GM18517 (cell line): ENCODE data around the gene CLDN10.
A peak's percentile ranks its signal among the peaks of the same experiment; 100 is the strongest.
"Not testable (repeated sequence)": the region's sequence is repeated elsewhere in the genome, so short reads cannot be mapped to it uniquely, and the experiment has no call there.

Experiments
- ATAC-seq: cut with Tn5 transposase; IDR thresholded peaks from one replicate; pipeline ENCODE4 v1.9.1; 2021; ENCODE audit warnings: mild to moderate bottlenecking, moderate library complexity; ENCODE audit not compliant: unreplicated experiment

Gene CLDN10

GRCh38 chr13:95541308-95541707, 11.2 kb upstream of the CLDN10 start:
- no peak for ATAC-seq

- ATAC-seq: no peak
Observed at GRCh38 chr13:95541911-95542474, 10.5 kb upstream of the CLDN10 start.

GRCh38 chr13:95544293-95544692, 8.2 kb upstream of the CLDN10 start:
- ATAC-seq: no peak

GRCh38 chr13:95546919-95547318, 5.6 kb upstream of the CLDN10 start:
- ATAC-seq: no peak

GRCh38 chr13:95547531-95548167, 4.9 kb upstream of the CLDN10 start:
- ATAC-seq: no peak

- no peak for ATAC-seq
Observed at GRCh38 chr13:95552208-95552538, 347 bp upstream of the CLDN10 start.

- ATAC-seq: no peak
Observed at GRCh38 chr13:95553581-95554385, 1.3 kb downstream of the CLDN10 start.

GRCh38 chr13:95557013-95557412, 4.5 kb downstream of the CLDN10 start:
- ATAC-seq: no peak

GRCh38 chr13:95559100-95559499, 6.6 kb downstream of the CLDN10 start:
- no peak for ATAC-seq

GRCh38 chr13:95560387-95560786, 7.9 kb downstream of the CLDN10 start:
- no peak for ATAC-seq

GRCh38 chr13:95564091-95564490, 11.6 kb downstream of the CLDN10 start:
- ATAC-seq: no peak

- no peak for ATAC-seq
Observed at GRCh38 chr13:95564733-95565291, 12.3 kb downstream of the CLDN10 start.

GRCh38 chr13:95565758-95566157, 13.2 kb downstream of the CLDN10 start:
- ATAC-seq: not testable (repeated sequence)

- ATAC-seq: no peak
Observed at GRCh38 chr13:95568131-95568530, 15.6 kb downstream of the CLDN10 start.

- ATAC-seq: no peak
Observed at GRCh38 chr13:95570016-95570415, 17.5 kb downstream of the CLDN10 start.

- no peak for ATAC-seq
Observed at GRCh38 chr13:95571941-95572340, 19.4 kb downstream of the CLDN10 start.

- ATAC-seq: no peak
Observed at GRCh38 chr13:95573221-95573620, 20.7 kb downstream of the CLDN10 start.

GRCh38 chr13:95579303-95579702, 26.8 kb downstream of the CLDN10 start:
- ATAC-seq: peak; percentile 91

GRCh38 chr13:95585867-95586266, 33.3 kb downstream of the CLDN10 start:
- no peak for ATAC-seq

GRCh38 chr13:95588134-95588533, 35.6 kb downstream of the CLDN10 start:
- no peak for ATAC-seq

- ATAC-seq: no peak
Observed at GRCh38 chr13:95588721-95589120, 36.2 kb downstream of the CLDN10 start.

- no peak for ATAC-seq
Observed at GRCh38 chr13:95593462-95593861, 40.9 kb downstream of the CLDN10 start.
